GM18499 (cell line): ENCODE data around the gene CELA2A.
"Not testable (repeated sequence)": the region's sequence is repeated elsewhere in the genome, so short reads cannot be mapped to it uniquely, and the experiment has no call there.

Experiments
- ATAC-seq: cut with Tn5 transposase; IDR thresholded peaks from one replicate; pipeline ENCODE4 v1.9.1; 2021; ENCODE audit warnings: moderate number of reproducible peaks; ENCODE audit not compliant: insufficient read depth, unreplicated experiment

The CELA2A gene

DNA sequence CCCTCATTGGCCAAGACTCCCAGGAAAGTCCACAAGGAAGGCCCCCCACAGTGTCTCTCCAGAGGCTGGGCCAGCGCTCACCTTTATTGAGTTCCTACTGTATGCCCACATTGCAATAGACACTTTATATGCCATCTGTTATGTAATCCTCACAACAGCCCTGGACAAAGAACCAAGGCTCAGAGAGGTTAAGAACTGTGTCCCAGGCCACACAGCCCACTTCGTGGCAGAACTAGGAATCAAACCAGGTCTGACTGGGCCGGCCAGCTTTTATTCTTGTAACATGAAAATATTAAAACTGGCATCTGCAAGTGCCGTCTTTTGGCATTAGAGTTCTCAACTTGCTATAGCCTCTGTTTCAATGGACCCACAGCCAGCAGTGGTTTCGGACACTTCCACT is 13.8 kb upstream of the CELA2A start:
- ATAC-seq, result no peak

DNA sequence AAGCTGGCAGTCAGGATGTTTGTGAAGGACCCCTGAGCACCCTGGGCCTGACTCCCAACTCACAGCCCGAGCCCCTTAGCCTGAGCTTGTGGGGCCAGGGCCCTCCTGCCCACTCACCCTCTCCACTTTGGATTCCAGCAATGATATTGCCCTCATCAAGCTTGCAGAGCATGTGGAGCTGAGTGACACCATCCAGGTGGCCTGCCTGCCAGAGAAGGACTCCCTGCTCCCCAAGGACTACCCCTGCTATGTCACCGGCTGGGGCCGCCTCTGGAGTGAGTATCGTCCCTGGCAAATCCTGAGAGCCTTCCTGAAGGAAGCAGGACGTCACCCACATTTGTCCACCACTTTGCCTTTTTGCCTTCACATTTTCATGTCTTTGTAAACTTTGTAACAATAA is 13.3 kb upstream of the CELA2A start:
- ATAC-seq, result no peak

DNA sequence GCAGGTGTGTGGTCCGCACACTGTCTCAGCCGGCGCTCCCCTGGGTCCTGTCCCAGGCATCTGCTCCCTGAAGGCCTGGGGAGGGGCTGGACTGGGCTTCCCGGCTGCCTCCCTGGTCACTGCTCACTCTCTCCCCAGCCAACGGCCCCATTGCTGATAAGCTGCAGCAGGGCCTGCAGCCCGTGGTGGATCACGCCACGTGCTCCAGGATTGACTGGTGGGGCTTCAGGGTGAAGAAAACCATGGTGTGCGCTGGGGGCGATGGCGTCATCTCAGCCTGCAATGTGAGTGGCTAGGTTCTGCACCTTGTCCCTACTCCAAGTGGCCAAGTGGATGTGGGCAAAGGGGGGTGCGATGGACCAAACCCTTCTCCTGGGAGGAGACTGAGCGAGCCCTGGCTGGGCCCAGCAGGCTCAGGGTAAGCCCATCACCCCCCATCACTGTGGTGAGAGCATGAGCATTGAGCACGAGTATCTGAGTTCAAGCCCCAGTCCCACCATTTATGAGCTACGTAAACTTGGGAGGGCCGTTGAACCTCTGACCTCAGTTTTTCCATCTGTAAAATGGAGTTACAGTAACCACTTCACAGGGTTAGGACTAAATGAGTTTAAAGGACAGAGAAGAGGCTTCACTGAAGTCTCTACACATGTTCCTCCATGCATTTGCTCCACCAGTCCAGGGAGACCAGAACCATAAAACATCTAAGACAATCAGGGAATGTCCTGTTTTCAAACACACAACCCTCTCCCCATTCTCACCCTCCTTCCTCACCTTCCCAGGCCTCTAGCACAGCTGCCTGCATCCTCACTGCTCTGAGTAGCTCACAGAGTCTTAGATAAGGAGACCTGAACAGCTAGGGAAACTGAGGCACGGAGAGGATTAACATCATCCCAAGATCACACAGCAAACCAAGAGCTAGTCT is 11.8 kb upstream of the CELA2A start:
- no peak for ATAC-seq

DNA sequence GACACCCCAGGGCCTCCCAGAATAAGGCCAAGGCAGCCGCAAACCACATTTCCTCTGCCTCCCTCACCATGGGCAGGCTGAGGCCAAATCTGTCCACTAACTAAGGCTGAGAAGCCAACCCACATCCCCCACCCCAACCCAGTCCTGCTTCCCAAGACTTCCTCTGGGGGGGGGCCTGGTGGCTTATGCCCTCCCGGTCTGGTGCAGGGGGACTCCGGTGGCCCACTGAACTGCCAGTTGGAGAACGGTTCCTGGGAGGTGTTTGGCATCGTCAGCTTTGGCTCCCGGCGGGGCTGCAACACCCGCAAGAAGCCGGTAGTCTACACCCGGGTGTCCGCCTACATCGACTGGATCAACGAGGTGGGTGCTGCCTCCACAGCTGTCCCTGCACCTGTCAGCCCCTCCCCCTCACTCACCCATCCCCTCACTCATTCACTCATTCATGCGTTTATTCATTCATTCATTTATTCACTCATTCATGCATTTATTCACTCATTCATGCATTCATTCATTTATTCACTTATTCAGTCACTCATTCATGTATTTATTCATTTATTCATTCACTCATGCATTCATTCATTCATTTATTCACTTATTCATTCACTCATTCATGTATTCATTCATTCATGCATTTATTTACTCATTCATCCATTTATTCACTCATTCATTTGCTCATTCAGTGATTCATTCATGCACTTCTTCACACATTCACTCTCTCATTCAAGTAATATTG is 11.0 kb upstream of the CELA2A start:
- ATAC-seq, result no peak

DNA sequence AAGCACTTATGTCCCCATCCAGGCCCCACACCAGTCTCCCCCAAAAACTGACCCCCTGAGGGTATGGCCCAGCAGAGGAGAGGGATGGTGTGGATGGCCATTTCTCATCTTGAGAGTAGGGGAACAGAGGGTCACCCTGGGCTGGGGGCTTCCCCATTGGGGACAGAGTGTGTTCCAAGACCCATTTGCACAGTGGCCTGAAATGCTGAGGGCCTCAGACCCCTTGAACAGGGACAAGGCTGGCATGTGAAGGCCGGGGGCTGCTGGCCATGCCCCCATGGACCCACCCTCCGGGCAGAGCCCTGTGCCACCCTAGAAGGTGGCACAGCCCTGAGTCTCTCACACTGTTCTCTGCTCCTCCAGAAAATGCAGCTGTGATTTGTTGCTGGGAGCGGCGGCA is 10.3 kb upstream of the CELA2A start:
- no peak for ATAC-seq

DNA sequence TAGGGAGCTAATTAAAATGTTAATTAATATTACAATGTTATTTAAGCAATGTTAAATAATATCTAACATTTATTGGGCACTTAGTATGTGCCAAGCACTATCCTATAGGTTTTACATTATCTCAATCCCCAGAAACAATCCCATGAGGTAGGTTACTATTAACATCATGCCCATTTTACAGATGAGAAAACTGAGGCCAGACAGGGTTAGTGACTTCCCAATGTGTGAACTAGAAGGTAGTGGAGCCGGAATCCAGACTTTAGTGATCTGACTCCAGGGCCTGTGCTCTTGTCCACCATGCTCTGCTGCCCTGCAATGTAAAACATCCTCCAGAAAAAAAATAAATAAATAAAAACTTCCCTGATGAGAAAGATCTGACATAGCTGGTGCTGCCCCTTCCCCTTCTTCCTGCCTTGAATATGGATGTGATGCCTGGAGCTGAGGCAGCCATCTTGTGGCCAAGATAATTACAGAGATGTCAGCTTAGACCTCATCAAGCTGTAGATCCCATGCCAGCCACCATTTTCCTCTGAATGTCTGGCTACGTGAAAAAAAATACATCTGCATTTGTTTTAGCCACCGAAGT is 7.6 kb upstream of the CELA2A start:
- no peak for ATAC-seq

DNA sequence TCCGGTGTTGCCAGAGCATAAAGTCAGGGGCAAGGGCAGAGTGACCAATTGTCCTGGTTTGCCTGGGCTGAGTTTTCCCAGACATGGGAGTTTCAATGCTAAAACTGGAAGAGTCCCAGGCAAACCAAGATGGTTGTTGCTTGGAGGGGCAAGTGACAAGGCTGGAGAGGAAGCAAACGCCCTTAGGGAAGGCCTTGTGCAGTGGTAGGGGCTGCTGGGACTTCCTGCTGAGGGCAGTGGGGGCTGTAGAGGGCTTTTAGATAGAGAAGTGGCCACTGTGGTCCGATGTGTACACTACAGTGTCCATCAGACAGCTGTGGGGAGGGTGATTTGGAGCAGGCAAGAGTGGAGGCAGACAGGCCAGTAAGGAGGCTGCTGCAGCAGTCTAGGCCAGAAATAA is 7.0 kb upstream of the CELA2A start:
- ATAC-seq, result no peak

DNA sequence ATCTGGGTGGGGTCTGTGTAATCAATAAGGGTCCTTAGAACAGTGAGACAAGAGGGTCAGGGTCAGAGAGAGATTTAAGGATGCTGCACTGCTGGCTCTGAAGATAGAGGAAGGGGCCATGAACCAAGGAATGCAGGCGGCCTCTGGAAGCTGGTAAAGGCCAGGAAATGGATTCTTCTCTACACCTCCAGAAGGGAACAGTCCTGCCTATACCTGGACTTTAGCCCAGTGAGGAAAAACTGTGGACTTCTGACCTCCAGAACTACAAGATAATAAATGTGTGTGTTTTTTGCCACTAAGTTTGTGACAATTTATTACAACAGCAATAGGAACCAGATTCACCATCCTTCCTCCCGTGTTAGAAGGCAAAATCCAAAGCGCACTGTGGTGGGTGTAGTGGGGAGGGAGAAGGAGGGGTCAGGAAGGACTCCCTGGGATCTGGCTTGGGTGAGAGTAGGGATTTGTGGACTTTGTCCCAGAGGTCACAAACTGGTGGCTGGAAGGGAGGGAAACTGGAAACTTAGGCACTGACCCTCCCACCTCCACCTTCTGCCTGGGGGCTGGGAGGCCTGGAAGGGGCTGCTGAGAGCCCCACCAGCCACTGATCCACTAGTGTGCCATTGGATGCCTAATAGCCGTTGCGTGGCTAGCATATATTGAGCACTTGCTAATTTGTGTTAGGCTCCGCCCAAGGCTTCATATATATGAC is 5.4 kb upstream of the CELA2A start:
- no peak for ATAC-seq

DNA sequence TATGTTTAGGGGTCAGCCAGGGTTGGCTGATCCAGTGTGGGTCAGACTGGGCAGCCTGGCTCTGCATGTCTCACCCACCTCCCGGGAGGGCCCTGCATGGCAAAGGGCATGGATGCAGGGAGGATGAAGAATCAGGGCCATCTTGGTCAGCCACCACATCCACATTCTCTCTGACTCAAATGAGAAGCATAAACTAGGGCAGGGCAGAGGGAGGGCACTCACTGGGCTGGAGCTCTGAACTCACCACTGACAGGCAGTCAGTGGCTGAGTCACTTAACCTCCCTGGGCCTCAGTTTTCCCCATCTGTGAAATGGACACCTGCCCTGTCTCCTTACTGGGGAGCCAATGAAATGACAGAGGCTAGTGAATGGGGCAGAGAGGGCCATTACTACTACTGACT is 4.3 kb upstream of the CELA2A start:
- no peak for ATAC-seq

DNA sequence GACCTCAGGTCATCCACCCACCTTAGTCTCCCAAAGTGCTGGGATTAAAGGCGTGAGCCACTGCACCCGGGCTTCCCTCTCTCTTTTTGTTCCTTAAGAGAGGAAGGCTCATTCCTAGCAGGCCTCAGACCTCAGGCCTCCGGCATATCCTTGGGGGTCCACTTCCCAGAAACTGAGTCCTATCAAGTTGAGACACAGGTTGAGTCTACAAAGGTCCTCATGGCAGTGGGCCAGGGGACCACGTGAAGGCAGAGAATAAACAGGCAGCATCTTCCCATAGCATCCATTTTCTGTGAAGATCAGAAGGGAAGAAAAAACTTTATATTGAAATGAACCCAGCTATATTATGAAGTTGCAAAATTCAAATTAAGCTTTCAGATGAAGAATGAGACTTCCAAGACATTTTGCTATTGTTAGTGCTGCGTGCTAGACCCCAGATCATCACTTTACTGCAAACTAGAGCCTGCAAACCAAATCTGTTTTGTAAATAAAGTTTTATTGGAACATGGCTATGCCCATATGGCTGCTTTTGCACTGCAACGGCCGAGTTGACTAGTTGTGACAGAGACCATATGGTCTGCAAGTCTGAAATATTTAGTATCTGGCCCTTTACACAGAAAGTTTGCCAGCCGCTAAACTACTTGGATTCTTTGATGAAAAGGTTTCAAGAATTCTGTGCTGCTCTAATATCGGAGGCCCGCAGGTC is 3.5 kb upstream of the CELA2A start:
- ATAC-seq, result no peak

DNA sequence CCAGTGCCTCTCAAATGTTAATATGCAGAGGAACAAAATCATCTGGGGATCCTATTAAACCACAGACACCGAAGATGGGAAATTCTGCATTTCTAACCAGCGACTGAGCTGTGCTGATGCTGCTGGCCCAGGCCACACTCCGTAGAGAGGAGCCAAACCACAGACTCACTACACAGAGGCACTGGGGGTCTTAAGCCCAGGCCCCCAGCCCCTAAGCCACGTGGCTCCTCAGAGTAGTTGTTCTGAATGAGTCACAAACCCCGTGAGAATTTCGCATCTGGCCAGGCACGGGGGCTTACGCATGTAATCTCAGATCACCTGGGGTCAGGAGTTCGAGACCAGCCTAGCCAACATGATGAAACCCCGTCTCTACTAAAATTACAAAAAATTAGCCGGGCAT is 2.8 kb upstream of the CELA2A start:
- no peak for ATAC-seq

DNA sequence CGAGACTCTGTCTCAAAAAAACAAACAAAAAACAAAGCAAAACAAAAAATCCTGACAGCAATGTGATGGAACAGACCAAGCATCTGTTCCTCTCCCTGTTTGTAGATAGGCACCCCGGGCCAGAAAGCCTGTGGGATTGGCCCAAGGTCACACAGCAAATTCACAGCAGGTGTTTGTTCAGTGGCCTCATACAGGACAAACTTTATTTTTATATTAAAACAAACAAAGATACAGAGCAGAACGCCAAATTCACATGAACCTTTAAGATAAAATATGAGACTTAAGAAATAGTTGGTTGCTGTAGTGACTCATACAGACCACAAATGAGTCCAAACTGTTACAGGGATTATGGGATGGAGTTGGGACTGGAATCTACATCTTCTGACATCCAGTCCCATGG is 2.3 kb upstream of the CELA2A start:
- no peak for ATAC-seq

DNA sequence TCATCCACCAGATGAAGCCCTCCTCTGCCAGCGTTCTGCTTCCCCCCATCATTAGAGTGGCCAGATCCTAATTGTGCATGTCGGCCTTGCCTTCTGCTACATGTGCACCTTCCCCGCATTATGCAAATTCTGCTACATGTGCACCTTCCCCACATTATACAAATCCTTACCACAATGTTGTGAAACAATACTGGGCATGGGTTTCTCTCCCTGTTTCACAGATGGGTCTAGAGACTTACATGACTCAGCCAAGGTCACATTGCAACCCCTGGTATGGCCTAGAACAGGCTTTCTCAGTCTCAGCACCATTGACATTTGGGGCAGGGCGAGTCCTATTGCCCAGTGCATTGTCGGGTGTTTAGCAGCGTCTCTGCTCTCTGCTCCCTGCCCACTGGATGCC is 1.0 kb upstream of the CELA2A start:
- no peak for ATAC-seq

DNA sequence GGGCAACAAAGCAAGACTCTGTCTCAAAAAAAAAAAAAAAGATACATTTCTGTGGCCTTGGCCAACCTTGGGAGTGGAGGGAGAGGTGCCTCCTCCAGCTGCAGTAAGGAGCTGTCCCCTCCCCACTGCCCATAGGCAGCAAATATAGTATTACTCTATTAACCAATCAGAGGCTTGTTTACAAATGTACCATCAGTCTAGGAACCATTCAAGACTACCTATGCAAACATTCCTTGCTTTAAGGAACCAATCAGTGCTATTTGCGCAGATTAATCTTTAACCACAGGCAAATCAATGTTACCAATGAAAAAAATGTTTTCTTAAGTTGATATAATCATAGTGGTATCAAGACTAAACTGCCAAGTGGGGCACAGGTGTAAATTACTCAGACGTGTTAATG is 1.1 kb downstream of the CELA2A start:
- no peak for ATAC-seq

DNA sequence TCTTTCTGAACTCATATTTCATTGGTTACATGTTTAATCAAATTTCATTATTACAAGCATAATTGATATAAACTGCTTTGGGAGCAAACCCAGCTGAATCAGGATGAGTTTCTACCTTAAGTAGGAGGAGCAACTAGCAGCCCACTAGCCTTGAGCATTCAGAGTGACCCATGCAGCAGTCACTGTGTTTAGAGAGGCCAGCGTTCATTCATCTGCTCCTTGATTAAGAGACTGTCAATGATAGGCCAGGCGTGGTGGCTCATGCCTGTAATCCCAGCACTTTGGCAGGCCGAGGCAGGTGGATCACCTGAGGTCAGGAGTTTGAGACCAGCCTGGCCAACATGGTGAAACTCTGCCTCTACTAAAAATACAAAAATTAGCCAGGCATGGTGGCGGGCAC is 1.9 kb downstream of the CELA2A start:
- not testable (repeated sequence) for ATAC-seq

DNA sequence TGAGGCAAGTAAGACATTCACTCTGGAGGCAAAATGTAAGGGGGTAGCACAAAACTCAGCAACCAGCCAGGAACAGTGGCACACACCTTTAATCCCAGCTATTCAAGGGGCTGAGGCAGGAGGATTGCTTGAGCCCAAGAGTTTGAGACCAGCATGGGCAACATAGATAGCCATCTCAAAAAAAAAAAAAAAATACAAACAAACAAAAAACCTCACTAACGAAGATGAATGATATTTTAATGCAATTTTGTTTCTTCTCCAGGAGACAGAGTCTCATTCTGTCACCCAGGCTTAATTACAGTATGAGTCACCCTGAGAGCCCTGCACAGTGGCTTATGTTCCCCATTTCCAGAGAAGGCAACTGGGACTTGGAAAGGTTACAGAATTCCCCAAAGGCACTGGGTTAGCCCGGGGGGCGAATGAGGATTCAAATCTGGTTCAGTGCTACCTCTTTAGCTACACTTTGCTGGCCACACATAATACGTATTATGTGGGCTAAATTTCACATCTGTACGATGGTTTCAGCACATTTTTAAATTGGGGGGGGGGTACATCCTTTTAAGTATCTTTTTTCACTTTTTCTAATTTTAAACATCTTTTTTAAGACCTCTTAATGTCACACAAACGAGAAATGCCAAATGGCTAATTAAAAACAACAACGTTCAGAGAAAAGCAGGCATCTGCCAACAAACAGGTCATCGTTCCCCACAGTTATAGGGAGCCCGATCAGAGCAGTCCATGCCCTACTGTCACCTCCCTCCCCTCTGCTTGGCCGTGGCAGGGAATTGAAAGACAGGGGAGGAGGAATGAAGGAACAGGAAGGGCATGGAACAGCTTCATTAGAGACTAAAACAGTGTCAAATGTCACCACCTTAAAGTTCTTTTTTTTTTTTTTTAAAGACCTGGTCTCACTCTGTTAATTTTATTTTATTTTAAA is 3.5 kb downstream of the CELA2A start:
- ATAC-seq, result no peak

DNA sequence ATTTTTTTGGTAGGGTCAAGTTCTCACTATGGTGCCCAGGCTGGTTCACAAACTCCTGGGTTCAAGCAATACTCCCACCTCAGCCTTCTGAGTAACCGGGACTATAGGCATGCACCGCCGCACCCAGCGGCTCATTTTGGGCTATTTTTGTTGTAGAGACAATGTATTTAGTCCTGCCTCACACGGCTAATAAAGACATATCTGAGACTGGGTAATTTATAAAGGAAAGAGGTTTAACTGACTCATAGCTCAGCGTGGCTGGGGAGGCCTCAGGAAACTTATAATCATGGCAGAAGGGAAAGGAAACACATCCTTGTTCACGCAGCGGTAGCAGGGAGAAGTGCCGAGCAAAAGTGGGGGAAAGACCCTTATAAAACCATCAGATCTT is 4.2 kb downstream of the CELA2A start:
- no peak for ATAC-seq

DNA sequence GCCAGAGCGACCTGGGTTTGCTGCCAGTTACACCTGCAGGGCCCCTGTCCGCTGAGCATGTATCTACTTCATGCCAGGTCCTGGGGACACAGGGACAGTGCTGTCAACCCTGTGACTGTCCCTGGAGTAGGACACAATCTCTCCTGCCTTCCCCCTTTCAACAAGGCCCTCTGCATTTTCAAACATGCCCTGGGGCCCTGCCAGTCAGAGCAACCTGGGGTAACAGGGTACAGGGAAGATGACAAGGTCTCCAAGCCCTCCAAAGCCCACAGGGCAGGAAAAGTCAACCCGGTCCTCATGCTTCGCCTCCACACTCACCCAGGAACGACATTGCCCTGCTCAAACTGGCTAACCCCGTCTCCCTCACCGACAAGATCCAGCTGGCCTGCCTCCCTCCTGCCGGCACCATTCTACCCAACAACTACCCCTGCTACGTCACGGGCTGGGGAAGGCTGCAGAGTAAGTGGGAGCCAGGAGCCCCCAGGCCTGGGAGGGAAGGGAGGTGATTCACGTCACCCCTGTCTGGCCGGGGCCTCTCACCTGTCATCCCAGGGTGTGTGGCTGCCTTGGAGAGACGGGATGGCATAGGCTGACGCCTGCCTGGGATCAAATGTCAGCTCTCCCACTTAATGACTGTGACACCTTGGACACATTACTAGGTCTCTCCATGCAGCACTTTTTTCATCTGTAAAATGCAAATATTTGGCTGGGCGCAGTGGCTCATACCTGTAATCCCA is 6.7 kb downstream of the CELA2A start:
- not testable (repeated sequence) for ATAC-seq
